Activated B cell treated with CpG ODN at 0.5 μM for 24 hours (primary cell): ENCODE measurements around the gene SSTR3. TPM values are rescaled to one million over a fixed set of nuclear protein-coding genes. Genes with fewer than 3 reads are reported as not detected.
A peak's percentile ranks its signal among the peaks of the same experiment; 100 is the strongest.

Experiments used
- ATAC-seq: fragments of 200-7000 bp; cut with Tn5 transposase; one replicate; pipeline ENCODE4 v1.10.0; 2021; ENCODE audit warnings: low read depth, mild to moderate bottlenecking, moderate library complexity
- CTCF ChIA-PET: fragments of 350-600 bp; sonication (Branson Sonifier 250); formaldehyde crosslinking; loops from one replicate; lab custom pipeline; 2021; ENCODE audit warnings: antibody characterized with exemption; lab: Charles Lee
- POLR2A ChIA-PET: fragments of 350-600 bp; sonication (Branson Sonifier 250); formaldehyde crosslinking; loops from one replicate; lab custom pipeline; 2021; ENCODE audit warnings: antibody characterized with exemption; lab: Charles Lee
- DNase-seq: peaks from one replicate; pipeline ENCODE4 v3.0.0; 2022
- H3K27ac Mint-ChIP-seq: one replicate; pipeline ENCODE4 v1.8.0; 2020; ENCODE audit warnings: mixed read lengths
- H3K27me3 Mint-ChIP-seq: one replicate; pipeline ENCODE4 v1.8.0; 2021; ENCODE audit warnings: mixed read lengths
- H3K36me3 Mint-ChIP-seq: one replicate; pipeline ENCODE4 v1.8.0; 2021; ENCODE audit warnings: low read depth, mixed read lengths
- H3K4me1 Mint-ChIP-seq: one replicate; pipeline ENCODE4 v1.8.0; 2021; ENCODE audit warnings: mixed read lengths
- H3K4me3 Mint-ChIP-seq: one replicate; pipeline ENCODE4 v1.8.0; 2020; ENCODE audit warnings: mild to moderate bottlenecking, mixed read lengths
- H3K9me3 Mint-ChIP-seq: one replicate; pipeline ENCODE4 v1.8.0; 2020; ENCODE audit warnings: mixed read lengths
- intact Hi-C: fragments of 100-400 bp; cut with micrococcal nuclease; formaldehyde crosslinking; loops from one replicate; pipeline ENCODE4 v1.15.1; 2024
- total RNA-seq: library from RNA; stranded (reverse); gene quantifications from 2 replicates; pipeline ENCODE4 v1.2.3, GENCODE V29; 2022
- TF ChIP-seq, protein P1 (sequence below): fragments of 200-600 bp; IDR thresholded peaks from one replicate; pipeline ENCODE4 v1.8.0; 2022; ENCODE audit warnings: antibody characterized with exemption, mild to moderate bottlenecking

Gene SSTR3
- total RNA-seq, 1 donor from 2014 or later: 1.8 TPM

DNA sequence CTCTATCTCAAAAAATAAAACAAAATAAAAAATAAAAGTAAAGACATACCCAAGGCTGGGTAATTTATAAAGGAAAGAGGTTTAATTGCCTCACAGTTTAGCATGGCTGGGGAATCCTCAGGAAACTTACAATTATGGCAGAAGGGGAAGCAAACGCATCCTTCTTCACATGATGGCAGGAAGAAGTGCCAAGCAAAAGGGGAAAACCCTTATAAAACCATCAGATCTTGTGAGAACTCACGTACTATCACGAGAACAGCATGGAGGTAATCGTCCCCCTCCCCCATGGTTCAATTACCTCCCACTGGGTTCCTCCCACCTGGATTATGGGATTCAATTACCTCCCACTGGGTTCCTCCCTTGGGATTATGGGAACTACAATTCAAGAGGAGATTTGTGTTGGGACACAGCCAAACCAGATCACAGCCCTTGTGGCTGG, 8.3 kb upstream of the SSTR3 start:
- TF ChIP-seq, protein P1, sequence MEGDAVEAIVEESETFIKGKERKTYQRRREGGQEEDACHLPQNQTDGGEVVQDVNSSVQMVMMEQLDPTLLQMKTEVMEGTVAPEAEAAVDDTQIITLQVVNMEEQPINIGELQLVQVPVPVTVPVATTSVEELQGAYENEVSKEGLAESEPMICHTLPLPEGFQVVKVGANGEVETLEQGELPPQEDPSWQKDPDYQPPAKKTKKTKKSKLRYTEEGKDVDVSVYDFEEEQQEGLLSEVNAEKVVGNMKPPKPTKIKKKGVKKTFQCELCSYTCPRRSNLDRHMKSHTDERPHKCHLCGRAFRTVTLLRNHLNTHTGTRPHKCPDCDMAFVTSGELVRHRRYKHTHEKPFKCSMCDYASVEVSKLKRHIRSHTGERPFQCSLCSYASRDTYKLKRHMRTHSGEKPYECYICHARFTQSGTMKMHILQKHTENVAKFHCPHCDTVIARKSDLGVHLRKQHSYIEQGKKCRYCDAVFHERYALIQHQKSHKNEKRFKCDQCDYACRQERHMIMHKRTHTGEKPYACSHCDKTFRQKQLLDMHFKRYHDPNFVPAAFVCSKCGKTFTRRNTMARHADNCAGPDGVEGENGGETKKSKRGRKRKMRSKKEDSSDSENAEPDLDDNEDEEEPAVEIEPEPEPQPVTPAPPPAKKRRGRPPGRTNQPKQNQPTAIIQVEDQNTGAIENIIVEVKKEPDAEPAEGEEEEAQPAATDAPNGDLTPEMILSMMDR: no peak
- Mint-ChIP-seq H3K4me1 (peaks cover 94% of the 10 kb centered on the region), H3K27me3 (no peaks in the 10 kb centered on the region), H3K27ac (peak overlapping the region; percentile 99), H3K9me3 (peaks cover 2% of the 10 kb centered on the region), H3K36me3 (peaks cover 28% of the 10 kb centered on the region), H3K4me3 (peak overlapping the region; percentile 71)
- DNase-seq: no peak
- intact Hi-C loops: no loop called here
- ChIA-PET POLR2A (interaction anchor here (4.2 to 11.8 kb wide), 2 partner anchors 9 to 21 kb away, joined by 32 to 304 read pairs; partner anchors contain the start of gene RAC2), CTCF (interaction anchor here (2.9 kb wide), 1 partner anchor 40 kb away, joined by 22 read pairs; no protein-coding TSS in a partner anchor)
- no peak for ATAC-seq

GRCh38 chr22:37219533-37219932, 7.3 kb upstream of the SSTR3 start:
- no peaks in the 10 kb centered on the region for H3K27me3 Mint-ChIP-seq
- peak overlapping the region; percentile 99 for H3K27ac Mint-ChIP-seq
- intact Hi-C loops: loop anchor here (1.0 kb wide), 2 partner anchors 11 to 23 kb away; no protein-coding TSS in a partner anchor
- H3K4me1 Mint-ChIP-seq: peaks cover 85% of the 10 kb centered on the region
- ChIA-PET POLR2A (interaction anchor here (1.2 to 11.8 kb wide), 5 partner anchors 10 to 99 kb away, joined by 4 to 304 read pairs (median 32); partner anchors contain the start of gene RAC2), CTCF (interaction anchor here (1.5 to 2.9 kb wide), 3 partner anchors 20 to 41 kb away, joined by 4 to 22 read pairs (median 11); no protein-coding TSS in a partner anchor)
- no peak for ATAC-seq
- DNase-seq: no peak
- peaks cover 2% of the 10 kb centered on the region for H3K9me3 Mint-ChIP-seq
- H3K4me3 Mint-ChIP-seq: peak overlapping the region; percentile 71
- H3K36me3 Mint-ChIP-seq: peaks cover 18% of the 10 kb centered on the region
- TF ChIP-seq, protein P1: no peak

- Mint-ChIP-seq H3K4me1 (peaks cover 78% of the 10 kb centered on the region), H3K36me3 (peaks cover 12% of the 10 kb centered on the region), H3K27ac (peak overlapping the region; percentile 99), H3K9me3 (peaks cover 2% of the 10 kb centered on the region), H3K27me3 (no peaks in the 10 kb centered on the region), H3K4me3 (peak overlapping the region; percentile 71)
- ChIA-PET POLR2A (interaction anchor here (0.5 to 11.8 kb wide), 8 partner anchors 10 to 99 kb away, joined by 3 to 304 read pairs (median 5); partner anchors contain the start of gene RAC2), CTCF (interaction anchor here (1.5 to 2.9 kb wide), 4 partner anchors 11 to 41 kb away, joined by 4 to 22 read pairs (median 8); no protein-coding TSS in a partner anchor)
- TF ChIP-seq, protein P1: no peak
- ATAC-seq (peak; percentile 83), DNase-seq (no peak)
- intact Hi-C loops: loop anchor here (1.0 kb wide), 3 partner anchors 11 to 23 kb away; no protein-coding TSS in a partner anchor
These were observed 6.6 kb upstream of the SSTR3 start for GRCh38 chr22:37218771-37219411.

GRCh38 chr22:37218399-37218770, 6.1 kb upstream of the SSTR3 start:
- intact Hi-C loops: loop anchor here (1.0 kb wide), 1 partner anchor 19 kb away; no protein-coding TSS in a partner anchor

More at GRCh38 chr22:37218399-37218770, 6.1 kb upstream of the SSTR3 start:
- H3K9me3 Mint-ChIP-seq: peaks cover 2% of the 10 kb centered on the region
- peaks cover 73% of the 10 kb centered on the region for H3K4me1 Mint-ChIP-seq
- ATAC-seq (no peak), DNase-seq (no peak)
- peak overlapping the region; percentile 71 for H3K4me3 Mint-ChIP-seq
- peak overlapping the region; percentile 99 for H3K27ac Mint-ChIP-seq
- CTCF ChIA-PET: interaction anchor here (1.2 to 2.9 kb wide), 7 partner anchors 11 to 42 kb away, joined by 3 to 22 read pairs (median 8); partner anchors contain the start of gene RAC2
- POLR2A ChIA-PET: interaction anchor here (0.5 to 11.8 kb wide), 7 partner anchors 11 to 67 kb away, joined by 3 to 304 read pairs (median 4); partner anchors contain the start of gene RAC2
- TF ChIP-seq, protein P1: no peak
- H3K27me3 Mint-ChIP-seq: no peaks in the 10 kb centered on the region
- H3K36me3 Mint-ChIP-seq: peaks cover 7% of the 10 kb centered on the region
